Neural cell (in vitro differentiated cells): Measurements from ENCODE around the gene PGLYRP4. TPM values are rescaled to one million over a fixed set of nuclear protein-coding genes. Genes with fewer than 3 reads are reported as not detected.

ENCODE experiments used
- H2AFZ ChIP-seq: fragments of 200-600, 300-800 bp; sonication (generic), shearing (Covaris generic); 2 replicates; pipeline ENCODE4 v1.6.0; 2014; ENCODE audit warnings: low read depth, mild to moderate bottlenecking, antibody characterized with exemption, low read length, moderate library complexity
- H3F3A ChIP-seq: fragments of 200-600 bp; shearing (Covaris generic); 2 replicates; pipeline ENCODE4 v1.6.1; 2016; ENCODE audit warnings: mild to moderate bottlenecking, moderate library complexity, mixed read lengths, antibody characterized with exemption, low read length; ENCODE audit not compliant: insufficient read depth, poor library complexity, severe bottlenecking
- H3K27ac ChIP-seq: fragments of 200-600, 300-800 bp; sonication (generic), shearing (Covaris generic); 2 replicates; pipeline ENCODE4 v1.5.1; 2014; ENCODE audit warnings: mild to moderate bottlenecking, low read length, moderate library complexity
- H3K27me3 ChIP-seq: fragments of 300-800, 200-600 bp; sonication (generic), shearing (Covaris generic); 2 replicates; pipeline ENCODE4 v1.6.0; 2014; ENCODE audit warnings: mild to moderate bottlenecking, low read depth, low read length, moderate library complexity; ENCODE audit not compliant: insufficient read depth
- H3K36me3 ChIP-seq: fragments of 300-800, 200-600 bp; sonication (generic), shearing (Covaris generic); 2 replicates; pipeline ENCODE4 v1.5.1; 2014; ENCODE audit warnings: mild to moderate bottlenecking, antibody characterized with exemption, low read length, moderate library complexity; ENCODE audit not compliant: insufficient read depth
- H3K4me2 ChIP-seq: fragments of 300-800, 200-600 bp; sonication (generic), shearing (Covaris generic); 2 replicates; pipeline ENCODE4 v1.6.0; 2014; ENCODE audit warnings: mild to moderate bottlenecking, low read length
- H3K4me3 ChIP-seq: fragments of 300-800, 200-600 bp; sonication (generic), shearing (Covaris generic); 2 replicates; pipeline ENCODE4 v1.5.1; 2014; ENCODE audit warnings: mild to moderate bottlenecking, low read length, moderate library complexity
- H3K79me2 ChIP-seq: fragments of 200-600 bp; shearing (Covaris generic); replicated peaks from 2 replicates; pipeline ENCODE4 v1.6.0; 2014; ENCODE audit warnings: mild to moderate bottlenecking, low read length, moderate library complexity; ENCODE audit not compliant: insufficient read depth
- H3K9ac ChIP-seq: fragments of 300-800, 200-600 bp; sonication (generic), shearing (Covaris generic); 2 replicates; pipeline ENCODE4 v1.6.1; 2016; ENCODE audit warnings: mild to moderate bottlenecking, low read length, mixed read lengths
- H3K9me2 ChIP-seq: fragments of 200-600 bp; shearing (Covaris generic); 2 replicates; pipeline ENCODE4 v1.6.1; 2016; ENCODE audit warnings: mild to moderate bottlenecking, low read length, mixed read lengths; ENCODE audit not compliant: insufficient read depth
- H3K9me3 ChIP-seq: fragments of 200-600, 300-800 bp; sonication (generic), shearing (Covaris generic); 2 replicates; pipeline ENCODE4 v1.6.1; 2016; ENCODE audit warnings: mild to moderate bottlenecking, mixed run types, low read length, moderate library complexity, mixed read lengths
- H4K20me1 ChIP-seq: fragments of 200-600 bp; shearing (Covaris generic); 2 replicates; pipeline ENCODE4 v1.6.1; 2016; ENCODE audit warnings: mild to moderate bottlenecking, mixed run types; ENCODE audit not compliant: insufficient read depth
- CTCF ChIP-seq: fragments of 450-650 bp; IDR thresholded peaks from 2 replicates; pipeline ENCODE4 v1.5.1; 2014; ENCODE audit warnings: antibody characterized with exemption, mild to moderate bottlenecking, moderate library complexity; ENCODE audit not compliant: poor library complexity, severe bottlenecking
- EP300 ChIP-seq: fragments of 450-650 bp; conservative IDR thresholded peaks from 2 replicates; pipeline ENCODE4 v1.6.1; 2014; ENCODE audit warnings: antibody characterized with exemption, mild to moderate bottlenecking, moderate library complexity; ENCODE audit not compliant: poor library complexity, severe bottlenecking
- EZH2 ChIP-seq: fragments of 200-600, 300-800 bp; shearing (Covaris generic), sonication (generic); IDR thresholded peaks from 2 replicates; pipeline ENCODE4 v1.6.1; 2014; ENCODE audit warnings: antibody characterized with exemption, low read length, borderline replicate concordance, mild to moderate bottlenecking; ENCODE audit not compliant: insufficient read depth, poor library complexity, severe bottlenecking
- MXI1 ChIP-seq: fragments of 450-650 bp; conservative IDR thresholded peaks from 2 replicates; pipeline ENCODE4 v1.6.1; 2014; ENCODE audit warnings: antibody characterized with exemption, mild to moderate bottlenecking; ENCODE audit not compliant: poor library complexity, severe bottlenecking
- POLR2AphosphoS5 ChIP-seq: IDR thresholded peaks from 2 replicates; pipeline ENCODE4 v1.6.1; 2012
- RAD21 ChIP-seq: fragments of 450-650 bp; conservative IDR thresholded peaks from 2 replicates; pipeline ENCODE4 v1.6.1; 2014; ENCODE audit warnings: antibody characterized with exemption, mild to moderate bottlenecking, moderate library complexity
- REST ChIP-seq: IDR thresholded peaks from 2 replicates; pipeline ENCODE4 v1.6.1; 2012; ENCODE audit warnings: borderline replicate concordance
- SMC3 ChIP-seq: fragments of 450-650 bp; conservative IDR thresholded peaks from 2 replicates; pipeline ENCODE4 v1.6.1; 2014; ENCODE audit warnings: antibody characterized with exemption, mild to moderate bottlenecking, moderate library complexity; ENCODE audit not compliant: poor library complexity
- TAF1 ChIP-seq: IDR thresholded peaks from 2 replicates; pipeline ENCODE4 v1.6.1; 2012; ENCODE audit warnings: low read depth
- polyA plus RNA-seq: library from polyadenylated mRNA; depleted of rRNA; stranded (reverse); fragments of >200 nt; gene quantifications from 2 replicates; pipeline ENCODE4 v1.2.3, GENCODE V29; 2014

Gene PGLYRP4
- polyA plus RNA-seq, 1 donor from 2014 or later, result not detected

- H3K27me3 ChIP-seq, result no peaks in the 10 kb centered on the region
- TF ChIP-seq MXI1 (no peak), SMC3 (no peak), CTCF (no peak), RAD21 (no peak), REST (no peak), EZH2 (no peak), EP300 (no peak), POLR2AphosphoS5 (no peak)
Measured at GRCh38 chr1:153389401-153389800, 40.8 kb upstream of the PGLYRP4 start.

GRCh38 chr1:153387785-153388184 lies 39.1 kb upstream of the PGLYRP4 start:
- Histone ChIP-seq H3K4me3 (no peak overlapping the region), H4K20me1 (no peaks in the 10 kb centered on the region), H3K9me3 (peaks cover 2% of the 10 kb centered on the region), H3K9ac (no peak overlapping the region), H3K27ac (no peak overlapping the region), H3K9me2 (no peaks in the 10 kb centered on the region), H3F3A (no peaks in the 10 kb centered on the region), H3K79me2 (no peaks in the 10 kb centered on the region), H2AFZ (no peak overlapping the region), H3K27me3 (no peaks in the 10 kb centered on the region), H3K4me2 (no peak overlapping the region), H3K36me3 (no peaks in the 10 kb centered on the region)
- TF ChIP-seq CTCF, result no peak
- TF ChIP-seq RAD21, result no peak
- TF ChIP-seq EP300, result no peak
- no peak for TF ChIP-seq TAF1
- no peak for TF ChIP-seq REST
- TF ChIP-seq EZH2, result no peak
- no peak for TF ChIP-seq SMC3
- no peak for TF ChIP-seq MXI1
- TF ChIP-seq POLR2AphosphoS5, result no peak

More at GRCh38 chr1:153389401-153389800, 40.8 kb upstream of the PGLYRP4 start:
- no peak overlapping the region for H2AFZ ChIP-seq
- no peaks in the 10 kb centered on the region for H3K36me3 ChIP-seq
- H4K20me1 ChIP-seq, result no peaks in the 10 kb centered on the region
- H3K9ac ChIP-seq, result no peak overlapping the region
- H3K27ac ChIP-seq, result no peak overlapping the region
- no peaks in the 10 kb centered on the region for H3K9me2 ChIP-seq
- no peak overlapping the region for H3K4me2 ChIP-seq
- H3K9me3 ChIP-seq, result no peaks in the 10 kb centered on the region
- no peaks in the 10 kb centered on the region for H3F3A ChIP-seq
- H3K79me2 ChIP-seq, result no peaks in the 10 kb centered on the region
- H3K4me3 ChIP-seq, result no peak overlapping the region
